ENCODE results near the gene RBM20.
"Not testable (repeated sequence)": the region's sequence is repeated elsewhere in the genome, so short reads cannot be mapped to it uniquely, and the experiment has no call there.

DNA sequence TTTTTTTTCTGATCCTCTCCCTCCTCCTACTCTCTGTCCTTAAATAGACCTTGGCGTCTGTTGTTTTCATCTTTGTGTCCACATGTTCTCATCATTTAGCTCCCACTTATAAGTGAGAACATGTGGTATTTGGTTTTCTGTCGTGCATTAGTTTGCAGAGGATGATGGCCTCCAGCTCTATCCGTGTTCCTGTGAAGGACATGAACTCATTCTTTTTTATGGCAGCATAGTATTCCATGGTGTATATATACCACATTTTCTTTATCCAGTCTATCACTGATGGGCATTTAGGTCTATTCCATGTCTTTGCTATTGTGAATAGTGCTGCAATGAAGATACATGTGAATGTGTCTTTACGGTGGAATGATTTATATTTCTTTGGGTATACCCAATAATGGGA is 20.8 kb upstream of the RBM20 start:
- TF ChIP-seq, protein P1, sequence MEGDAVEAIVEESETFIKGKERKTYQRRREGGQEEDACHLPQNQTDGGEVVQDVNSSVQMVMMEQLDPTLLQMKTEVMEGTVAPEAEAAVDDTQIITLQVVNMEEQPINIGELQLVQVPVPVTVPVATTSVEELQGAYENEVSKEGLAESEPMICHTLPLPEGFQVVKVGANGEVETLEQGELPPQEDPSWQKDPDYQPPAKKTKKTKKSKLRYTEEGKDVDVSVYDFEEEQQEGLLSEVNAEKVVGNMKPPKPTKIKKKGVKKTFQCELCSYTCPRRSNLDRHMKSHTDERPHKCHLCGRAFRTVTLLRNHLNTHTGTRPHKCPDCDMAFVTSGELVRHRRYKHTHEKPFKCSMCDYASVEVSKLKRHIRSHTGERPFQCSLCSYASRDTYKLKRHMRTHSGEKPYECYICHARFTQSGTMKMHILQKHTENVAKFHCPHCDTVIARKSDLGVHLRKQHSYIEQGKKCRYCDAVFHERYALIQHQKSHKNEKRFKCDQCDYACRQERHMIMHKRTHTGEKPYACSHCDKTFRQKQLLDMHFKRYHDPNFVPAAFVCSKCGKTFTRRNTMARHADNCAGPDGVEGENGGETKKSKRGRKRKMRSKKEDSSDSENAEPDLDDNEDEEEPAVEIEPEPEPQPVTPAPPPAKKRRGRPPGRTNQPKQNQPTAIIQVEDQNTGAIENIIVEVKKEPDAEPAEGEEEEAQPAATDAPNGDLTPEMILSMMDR (IDR thresholded peaks at IDR 0.05): not testable (repeated sequence)
- not testable (repeated sequence) for TF ChIP-seq POLR2A (IDR thresholded peaks at IDR 0.05)
